HepG2 (cell line): ENCODE measurements around the gene DDX60. TPM values are rescaled to one million over a fixed set of nuclear protein-coding genes. Genes with fewer than 3 reads are reported as not detected.

Experiments used
- KLF6 ChIP-seq: IDR thresholded peaks from 2 replicates; pipeline ENCODE4 v1.8.0; 2016; ENCODE audit warnings: missing biosample characterization, missing genetic modification reagents
- MIER2 ChIP-seq: IDR thresholded peaks from 2 replicates; pipeline ENCODE4 v1.6.1; 2016; ENCODE audit warnings: missing biosample characterization, missing genetic modification reagents
- SAP130 ChIP-seq: IDR thresholded peaks from 2 replicates; pipeline ENCODE4 v1.6.1; 2016; ENCODE audit warnings: low read depth
- SMAD9 ChIP-seq: sonication (generic); formaldehyde crosslinking; IDR thresholded peaks from 2 replicates; pipeline ENCODE4 v1.5.1; 2020; ENCODE audit warnings: mild to moderate bottlenecking, missing genetic modification reagents
- SMYD3 ChIP-seq: sonication (generic); formaldehyde crosslinking; IDR thresholded peaks from 2 replicates; pipeline ENCODE4 v1.8.1; 2023; ENCODE audit warnings: mild to moderate bottlenecking, missing genetic modification reagents
- SOX6 ChIP-seq, 2 experiments: fragments of 450-650 bp in 1 of 2; sonication (generic) in 1 of 2; formaldehyde crosslinking in 1 of 2; IDR thresholded peaks; 2 replicates each; pipeline versions ENCODE4 v1.4.0 to v1.6.1; 2017 to 2020; ENCODE audit warnings: antibody characterized with exemption in 1 of 2, mild to moderate bottlenecking in 1 of 2, missing genetic modification reagents in 1 of 2
- TCF7 ChIP-seq: sonication (generic); IDR thresholded peaks from 2 replicates; pipeline ENCODE4 v1.6.1; 2016; ENCODE audit warnings: antibody characterized with exemption, low read depth
- ZNF335 ChIP-seq: sonication (generic); formaldehyde crosslinking; IDR thresholded peaks from 2 replicates; pipeline ENCODE4 v1.4.0; 2020; ENCODE audit warnings: missing genetic modification reagents
- ZNF33A ChIP-seq: sonication (generic); formaldehyde crosslinking; IDR thresholded peaks from 2 replicates; pipeline ENCODE4 v1.5.1; 2020; ENCODE audit warnings: missing genetic modification reagents, mild to moderate bottlenecking, moderate library complexity, borderline replicate concordance
- ZNF709 ChIP-seq: sonication (generic); formaldehyde crosslinking; IDR thresholded peaks from 2 replicates; pipeline ENCODE4 v1.5.0; 2020; ENCODE audit warnings: mild to moderate bottlenecking, missing genetic modification reagents
- polyA plus RNA-seq, 8 experiments: library from polyadenylated mRNA; depleted of rRNA in 3 of 8; stranded (reverse) in 7 of 8; unstranded in 1 of 8; fragments of >200 nt; fragmentation: Illumina TruSeq in 4 of 8; extraction: Trizol in 4 of 8; gene quantifications; 2 replicates each; pipeline versions ENCODE4 v1.2.1 to v1.2.3, GENCODE V29; 2011 to 2016; ENCODE audit warnings: low read depth in 4 of 8, missing spikeins in 1 of 8, mixed read lengths in 1 of 8; ENCODE audit not compliant: insufficient read depth in 1 of 8
- total RNA-seq, 5 experiments: library from RNA; depleted of rRNA; stranded (reverse); fragments of >200 nt; fragmentation: Illumina TruSeq; extraction: Trizol; gene quantifications; 2 replicates each; pipeline ENCODE4 v1.2.3, GENCODE V29; 2016; ENCODE audit warnings: low read depth in 1 of 5
- TF ChIP-seq, protein P1 (sequence below): IDR thresholded peaks from 2 replicates; pipeline ENCODE4 v1.6.1; 2016; ENCODE audit warnings: low read depth, missing genetic modification reagents, missing compliant biosample characterization
- TF ChIP-seq, protein P2 (sequence below): sonication (generic); formaldehyde crosslinking; IDR thresholded peaks from 2 replicates; pipeline ENCODE4 v1.4.0; 2020; ENCODE audit warnings: mild to moderate bottlenecking, missing genetic modification reagents
- TF ChIP-seq, protein P3 (sequence below): sonication (generic); formaldehyde crosslinking; IDR thresholded peaks from 2 replicates; pipeline ENCODE4; 2020; ENCODE audit warnings: missing genetic modification reagents, mild to moderate bottlenecking, borderline replicate concordance

The DDX60 gene
- total and polyA plus RNA-seq, 2 of the 13 experiments (the other 11 are each of a cell fraction or from before 2014, with no cell fraction given), result 0.35 TPM; not detected in 1

DNA sequence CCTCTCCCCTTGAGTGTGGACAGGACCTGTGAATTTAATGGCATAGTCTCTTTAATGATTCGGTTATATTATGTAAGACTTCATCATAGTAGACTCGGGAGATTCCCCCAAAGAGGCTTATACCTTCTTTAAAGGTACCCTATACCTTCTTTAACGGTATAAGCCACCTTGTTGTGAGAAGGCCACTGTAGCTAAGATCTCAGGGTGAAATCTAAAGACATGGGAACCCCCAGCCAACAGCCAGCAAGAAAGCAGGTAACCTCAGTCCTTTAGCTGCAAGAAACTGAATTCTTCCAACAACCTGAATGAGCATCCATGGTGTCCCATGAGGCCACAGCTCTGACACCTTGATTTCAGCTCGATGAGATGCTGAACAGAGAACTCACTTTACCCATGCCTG, 931 bp downstream of the DDX60 start (continued):
- TF ChIP-seq, protein P1, sequence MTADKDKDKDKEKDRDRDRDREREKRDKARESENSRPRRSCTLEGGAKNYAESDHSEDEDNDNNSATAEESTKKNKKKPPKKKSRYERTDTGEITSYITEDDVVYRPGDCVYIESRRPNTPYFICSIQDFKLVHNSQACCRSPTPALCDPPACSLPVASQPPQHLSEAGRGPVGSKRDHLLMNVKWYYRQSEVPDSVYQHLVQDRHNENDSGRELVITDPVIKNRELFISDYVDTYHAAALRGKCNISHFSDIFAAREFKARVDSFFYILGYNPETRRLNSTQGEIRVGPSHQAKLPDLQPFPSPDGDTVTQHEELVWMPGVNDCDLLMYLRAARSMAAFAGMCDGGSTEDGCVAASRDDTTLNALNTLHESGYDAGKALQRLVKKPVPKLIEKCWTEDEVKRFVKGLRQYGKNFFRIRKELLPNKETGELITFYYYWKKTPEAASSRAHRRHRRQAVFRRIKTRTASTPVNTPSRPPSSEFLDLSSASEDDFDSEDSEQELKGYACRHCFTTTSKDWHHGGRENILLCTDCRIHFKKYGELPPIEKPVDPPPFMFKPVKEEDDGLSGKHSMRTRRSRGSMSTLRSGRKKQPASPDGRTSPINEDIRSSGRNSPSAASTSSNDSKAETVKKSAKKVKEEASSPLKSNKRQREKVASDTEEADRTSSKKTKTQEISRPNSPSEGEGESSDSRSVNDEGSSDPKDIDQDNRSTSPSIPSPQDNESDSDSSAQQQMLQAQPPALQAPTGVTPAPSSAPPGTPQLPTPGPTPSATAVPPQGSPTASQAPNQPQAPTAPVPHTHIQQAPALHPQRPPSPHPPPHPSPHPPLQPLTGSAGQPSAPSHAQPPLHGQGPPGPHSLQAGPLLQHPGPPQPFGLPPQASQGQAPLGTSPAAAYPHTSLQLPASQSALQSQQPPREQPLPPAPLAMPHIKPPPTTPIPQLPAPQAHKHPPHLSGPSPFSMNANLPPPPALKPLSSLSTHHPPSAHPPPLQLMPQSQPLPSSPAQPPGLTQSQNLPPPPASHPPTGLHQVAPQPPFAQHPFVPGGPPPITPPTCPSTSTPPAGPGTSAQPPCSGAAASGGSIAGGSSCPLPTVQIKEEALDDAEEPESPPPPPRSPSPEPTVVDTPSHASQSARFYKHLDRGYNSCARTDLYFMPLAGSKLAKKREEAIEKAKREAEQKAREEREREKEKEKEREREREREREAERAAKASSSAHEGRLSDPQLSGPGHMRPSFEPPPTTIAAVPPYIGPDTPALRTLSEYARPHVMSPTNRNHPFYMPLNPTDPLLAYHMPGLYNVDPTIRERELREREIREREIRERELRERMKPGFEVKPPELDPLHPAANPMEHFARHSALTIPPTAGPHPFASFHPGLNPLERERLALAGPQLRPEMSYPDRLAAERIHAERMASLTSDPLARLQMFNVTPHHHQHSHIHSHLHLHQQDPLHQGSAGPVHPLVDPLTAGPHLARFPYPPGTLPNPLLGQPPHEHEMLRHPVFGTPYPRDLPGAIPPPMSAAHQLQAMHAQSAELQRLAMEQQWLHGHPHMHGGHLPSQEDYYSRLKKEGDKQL, result no peak
- TF ChIP-seq SMAD9 (CRISPR knock-in tag) (no peak), ZNF33A (no peak), SAP130 (CRISPR knock-in tag) (no peak), ZNF335 (CRISPR knock-in tag) (no peak), SMYD3 (CRISPR knock-in tag) (no peak), TCF7 (no peak), ZNF709 (CRISPR knock-in tag) (no peak), KLF6 (CRISPR knock-in tag) (no peak), MIER2 (CRISPR knock-in tag) (no peak), SOX6 (IDR thresholded peaks at IDR 0.05) (no peak), SOX6 (CRISPR knock-in tag; IDR thresholded peaks at IDR 0.05) (no peak)
- TF ChIP-seq, protein P2, sequence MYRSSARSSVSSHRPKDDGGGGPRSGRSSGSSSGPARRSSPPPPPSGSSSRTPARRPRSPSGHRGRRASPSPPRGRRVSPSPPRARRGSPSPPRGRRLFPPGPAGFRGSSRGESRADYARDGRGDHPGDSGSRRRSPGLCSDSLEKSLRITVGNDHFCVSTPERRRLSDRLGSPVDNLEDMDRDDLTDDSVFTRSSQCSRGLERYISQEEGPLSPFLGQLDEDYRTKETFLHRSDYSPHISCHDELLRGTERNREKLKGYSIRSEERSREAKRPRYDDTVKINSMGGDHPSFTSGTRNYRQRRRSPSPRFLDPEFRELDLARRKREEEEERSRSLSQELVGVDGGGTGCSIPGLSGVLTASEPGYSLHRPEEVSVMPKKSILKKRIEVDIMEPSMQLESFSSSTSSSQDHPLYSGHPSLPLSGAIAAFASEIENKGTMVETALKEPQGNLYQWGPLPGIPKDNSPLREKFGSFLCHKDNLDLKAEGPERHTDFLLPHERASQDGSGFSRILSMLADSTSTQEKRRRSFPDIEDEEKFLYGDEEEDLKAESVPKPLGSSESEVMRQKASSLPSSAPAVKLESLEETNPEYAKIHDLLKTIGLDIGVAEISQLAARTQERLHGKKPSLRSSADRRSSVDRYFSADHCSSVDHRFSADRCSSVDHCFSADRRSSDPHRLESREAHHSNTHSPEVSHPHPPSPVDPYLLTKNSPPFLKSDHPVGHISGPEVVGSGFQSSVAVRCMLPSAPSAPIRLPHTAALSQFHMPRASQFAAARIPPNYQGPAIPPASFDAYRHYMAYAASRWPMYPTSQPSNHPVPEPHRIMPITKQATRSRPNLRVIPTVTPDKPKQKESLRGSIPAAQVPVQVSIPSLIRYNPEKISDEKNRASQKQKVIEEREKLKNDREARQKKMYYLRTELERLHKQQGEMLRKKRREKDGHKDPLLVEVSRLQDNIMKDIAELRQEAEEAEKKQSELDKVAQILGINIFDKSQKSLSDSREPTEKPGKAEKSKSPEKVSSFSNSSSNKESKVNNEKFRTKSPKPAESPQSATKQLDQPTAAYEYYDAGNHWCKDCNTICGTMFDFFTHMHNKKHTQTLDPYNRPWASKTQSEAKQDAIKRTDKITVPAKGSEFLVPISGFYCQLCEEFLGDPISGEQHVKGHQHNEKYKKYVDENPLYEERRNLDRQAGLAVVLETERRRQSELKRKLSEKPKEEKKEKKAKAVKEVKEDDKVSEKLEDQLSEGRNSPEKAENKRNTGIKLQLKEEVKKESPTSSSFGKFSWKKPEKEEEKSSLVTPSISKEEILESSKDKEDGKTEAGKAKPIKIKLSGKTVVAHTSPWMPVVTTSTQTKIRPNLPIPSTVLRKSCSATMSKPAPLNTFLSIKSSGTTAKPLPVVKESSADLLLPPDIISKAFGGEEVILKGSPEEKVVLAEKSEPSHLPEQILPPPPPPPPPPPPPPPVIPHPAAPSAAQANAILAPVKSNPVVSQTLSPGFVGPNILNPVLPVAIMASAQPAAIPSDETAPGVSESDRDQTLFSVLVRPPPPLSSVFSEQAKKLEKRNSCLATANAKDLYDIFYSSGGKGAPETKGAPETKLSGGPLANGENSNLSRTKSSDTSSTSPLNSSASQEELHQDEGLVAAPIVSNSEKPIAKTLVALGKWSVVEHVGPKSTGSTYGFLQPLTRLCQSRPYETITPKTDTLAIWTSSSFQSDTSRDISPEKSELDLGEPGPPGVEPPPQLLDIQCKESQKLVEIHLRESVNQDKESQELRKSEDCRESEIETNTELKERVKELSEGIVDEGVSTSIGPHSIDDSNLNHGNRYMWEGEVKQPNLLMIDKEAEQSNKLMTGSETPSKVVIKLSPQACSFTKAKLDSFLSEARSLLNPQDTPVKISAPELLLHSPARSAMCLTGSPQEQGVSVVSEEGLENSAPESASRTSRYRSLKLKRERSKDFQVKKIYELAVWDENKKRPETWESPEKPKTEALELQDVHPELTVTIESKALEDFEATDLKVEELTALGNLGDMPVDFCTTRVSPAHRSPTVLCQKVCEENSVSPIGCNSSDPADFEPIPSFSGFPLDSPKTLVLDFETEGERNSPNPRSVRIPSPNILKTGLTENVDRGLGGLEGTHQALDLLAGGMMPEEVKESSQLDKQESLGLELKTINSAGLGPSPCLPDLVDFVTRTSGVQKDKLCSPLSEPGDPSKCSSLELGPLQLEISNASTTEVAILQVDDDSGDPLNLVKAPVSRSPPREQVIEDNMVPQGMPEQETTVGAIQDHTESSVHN (CRISPR knock-in tag), result no peak
- TF ChIP-seq, protein P3, sequence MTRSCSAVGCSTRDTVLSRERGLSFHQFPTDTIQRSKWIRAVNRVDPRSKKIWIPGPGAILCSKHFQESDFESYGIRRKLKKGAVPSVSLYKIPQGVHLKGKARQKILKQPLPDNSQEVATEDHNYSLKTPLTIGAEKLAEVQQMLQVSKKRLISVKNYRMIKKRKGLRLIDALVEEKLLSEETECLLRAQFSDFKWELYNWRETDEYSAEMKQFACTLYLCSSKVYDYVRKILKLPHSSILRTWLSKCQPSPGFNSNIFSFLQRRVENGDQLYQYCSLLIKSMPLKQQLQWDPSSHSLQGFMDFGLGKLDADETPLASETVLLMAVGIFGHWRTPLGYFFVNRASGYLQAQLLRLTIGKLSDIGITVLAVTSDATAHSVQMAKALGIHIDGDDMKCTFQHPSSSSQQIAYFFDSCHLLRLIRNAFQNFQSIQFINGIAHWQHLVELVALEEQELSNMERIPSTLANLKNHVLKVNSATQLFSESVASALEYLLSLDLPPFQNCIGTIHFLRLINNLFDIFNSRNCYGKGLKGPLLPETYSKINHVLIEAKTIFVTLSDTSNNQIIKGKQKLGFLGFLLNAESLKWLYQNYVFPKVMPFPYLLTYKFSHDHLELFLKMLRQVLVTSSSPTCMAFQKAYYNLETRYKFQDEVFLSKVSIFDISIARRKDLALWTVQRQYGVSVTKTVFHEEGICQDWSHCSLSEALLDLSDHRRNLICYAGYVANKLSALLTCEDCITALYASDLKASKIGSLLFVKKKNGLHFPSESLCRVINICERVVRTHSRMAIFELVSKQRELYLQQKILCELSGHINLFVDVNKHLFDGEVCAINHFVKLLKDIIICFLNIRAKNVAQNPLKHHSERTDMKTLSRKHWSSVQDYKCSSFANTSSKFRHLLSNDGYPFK (CRISPR knock-in tag), result no peak
